ENCODE measurements around the gene TPM4. TPM values are rescaled to one million over a fixed set of nuclear protein-coding genes. Genes with fewer than 3 reads are reported as not detected.
A peak's percentile ranks its signal among the peaks of the same experiment; 100 is the strongest.

The TPM4 gene
- total and polyA plus RNA-seq, 2 of the 13 experiments (the other 11 are each of a cell fraction or from before 2014, with no cell fraction given), result 180 to 188 TPM

DNA sequence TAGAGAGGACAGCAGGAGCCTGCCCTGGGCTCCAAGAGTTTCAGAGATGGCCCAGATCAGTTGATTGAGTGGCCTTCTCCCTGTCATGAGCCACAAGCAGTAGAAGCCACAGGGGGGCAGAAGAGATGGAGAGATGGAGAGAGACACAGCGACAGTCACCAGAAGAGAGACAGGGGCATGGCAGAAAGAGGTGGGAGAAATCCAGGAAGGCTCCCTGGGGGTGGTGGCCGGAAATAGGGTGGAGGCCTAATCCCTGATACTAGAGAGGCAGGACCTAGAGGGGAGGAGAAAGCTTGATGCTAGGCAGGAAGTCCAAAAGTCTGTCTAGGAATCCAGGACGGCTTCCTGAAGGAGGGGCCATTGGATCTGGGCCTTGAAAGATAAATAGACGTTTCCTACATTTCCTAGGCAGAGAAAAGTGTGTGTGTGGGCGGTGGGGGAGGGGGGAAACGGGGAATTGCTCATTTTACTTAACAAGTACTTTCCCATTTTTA lies 9.6 kb upstream of the TPM4 start (continued):
- TF ChIP-seq ZBTB1 (CRISPR knock-in tag; IDR thresholded peaks at IDR 0.05; ENCODE audit: borderline replicate concordance) (no peak), NCOA5 (CRISPR knock-in tag; IDR thresholded peaks at IDR 0.05) (no peak), ZNF792 (CRISPR knock-in tag; IDR thresholded peaks at IDR 0.05) (0 out of 2 replicates have a peak, but pooled peaks have one; percentile 57), ZNF773 (CRISPR knock-in tag; IDR thresholded peaks at IDR 0.05; ENCODE audit: borderline replicate concordance) (no peak), ZNF761 (CRISPR knock-in tag; conservative IDR thresholded peaks at IDR 0.05) (no peak), ZNF143 (CRISPR knock-in tag; IDR thresholded peaks at IDR 0.05) (no peak), HHEX (CRISPR knock-in tag; IDR thresholded peaks at IDR 0.05) (no peak), ZNF766 (CRISPR knock-in tag; IDR thresholded peaks at IDR 0.05; ENCODE audit: borderline replicate concordance) (no peak), FOXO1 (CRISPR knock-in tag; IDR thresholded peaks at IDR 0.05) (no peak), SMAD9 (CRISPR knock-in tag; IDR thresholded peaks at IDR 0.05) (no peak), SALL1 (CRISPR knock-in tag; IDR thresholded peaks at IDR 0.05) (peak; percentile 39; the same call in 1 of the 2 replicates), ZBTB38 (CRISPR knock-in tag; IDR thresholded peaks at IDR 0.05) (no peak), HES4 (CRISPR knock-in tag; IDR thresholded peaks at IDR 0.05; ENCODE audit: borderline replicate concordance) (no peak), XRCC5 (optimal IDR thresholded peaks at IDR 0.05; ENCODE audit: low read length) (peak; percentile 66), POLR2AphosphoS2 (IDR thresholded peaks at IDR 0.05; ENCODE audit: low read depth, low read length) (no peak), ZNF746 (CRISPR knock-in tag; IDR thresholded peaks at IDR 0.05) (no peak), JUND (CRISPR knock-in tag; IDR thresholded peaks at IDR 0.05) (no peak), PTBP1 (IDR thresholded peaks at IDR 0.05; ENCODE audit: low read depth, low read length, poor library complexity, severe bottlenecking) (no peak), ZNF598 (CRISPR knock-in tag; IDR thresholded peaks at IDR 0.05; ENCODE audit: borderline replicate concordance) (no peak), XBP1 (CRISPR knock-in tag; IDR thresholded peaks at IDR 0.05) (no peak)
- TF ChIP-seq, protein P1, sequence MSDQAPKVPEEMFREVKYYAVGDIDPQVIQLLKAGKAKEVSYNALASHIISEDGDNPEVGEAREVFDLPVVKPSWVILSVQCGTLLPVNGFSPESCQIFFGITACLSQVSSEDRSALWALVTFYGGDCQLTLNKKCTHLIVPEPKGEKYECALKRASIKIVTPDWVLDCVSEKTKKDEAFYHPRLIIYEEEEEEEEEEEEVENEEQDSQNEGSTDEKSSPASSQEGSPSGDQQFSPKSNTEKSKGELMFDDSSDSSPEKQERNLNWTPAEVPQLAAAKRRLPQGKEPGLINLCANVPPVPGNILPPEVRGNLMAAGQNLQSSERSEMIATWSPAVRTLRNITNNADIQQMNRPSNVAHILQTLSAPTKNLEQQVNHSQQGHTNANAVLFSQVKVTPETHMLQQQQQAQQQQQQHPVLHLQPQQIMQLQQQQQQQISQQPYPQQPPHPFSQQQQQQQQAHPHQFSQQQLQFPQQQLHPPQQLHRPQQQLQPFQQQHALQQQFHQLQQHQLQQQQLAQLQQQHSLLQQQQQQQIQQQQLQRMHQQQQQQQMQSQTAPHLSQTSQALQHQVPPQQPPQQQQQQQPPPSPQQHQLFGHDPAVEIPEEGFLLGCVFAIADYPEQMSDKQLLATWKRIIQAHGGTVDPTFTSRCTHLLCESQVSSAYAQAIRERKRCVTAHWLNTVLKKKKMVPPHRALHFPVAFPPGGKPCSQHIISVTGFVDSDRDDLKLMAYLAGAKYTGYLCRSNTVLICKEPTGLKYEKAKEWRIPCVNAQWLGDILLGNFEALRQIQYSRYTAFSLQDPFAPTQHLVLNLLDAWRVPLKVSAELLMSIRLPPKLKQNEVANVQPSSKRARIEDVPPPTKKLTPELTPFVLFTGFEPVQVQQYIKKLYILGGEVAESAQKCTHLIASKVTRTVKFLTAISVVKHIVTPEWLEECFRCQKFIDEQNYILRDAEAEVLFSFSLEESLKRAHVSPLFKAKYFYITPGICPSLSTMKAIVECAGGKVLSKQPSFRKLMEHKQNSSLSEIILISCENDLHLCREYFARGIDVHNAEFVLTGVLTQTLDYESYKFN (CRISPR knock-in tag; conservative IDR thresholded peaks at IDR 0.05), result 0 out of 2 replicates have a peak, but pooled peaks have one; percentile 13
- TF ChIP-seq, protein P2, sequence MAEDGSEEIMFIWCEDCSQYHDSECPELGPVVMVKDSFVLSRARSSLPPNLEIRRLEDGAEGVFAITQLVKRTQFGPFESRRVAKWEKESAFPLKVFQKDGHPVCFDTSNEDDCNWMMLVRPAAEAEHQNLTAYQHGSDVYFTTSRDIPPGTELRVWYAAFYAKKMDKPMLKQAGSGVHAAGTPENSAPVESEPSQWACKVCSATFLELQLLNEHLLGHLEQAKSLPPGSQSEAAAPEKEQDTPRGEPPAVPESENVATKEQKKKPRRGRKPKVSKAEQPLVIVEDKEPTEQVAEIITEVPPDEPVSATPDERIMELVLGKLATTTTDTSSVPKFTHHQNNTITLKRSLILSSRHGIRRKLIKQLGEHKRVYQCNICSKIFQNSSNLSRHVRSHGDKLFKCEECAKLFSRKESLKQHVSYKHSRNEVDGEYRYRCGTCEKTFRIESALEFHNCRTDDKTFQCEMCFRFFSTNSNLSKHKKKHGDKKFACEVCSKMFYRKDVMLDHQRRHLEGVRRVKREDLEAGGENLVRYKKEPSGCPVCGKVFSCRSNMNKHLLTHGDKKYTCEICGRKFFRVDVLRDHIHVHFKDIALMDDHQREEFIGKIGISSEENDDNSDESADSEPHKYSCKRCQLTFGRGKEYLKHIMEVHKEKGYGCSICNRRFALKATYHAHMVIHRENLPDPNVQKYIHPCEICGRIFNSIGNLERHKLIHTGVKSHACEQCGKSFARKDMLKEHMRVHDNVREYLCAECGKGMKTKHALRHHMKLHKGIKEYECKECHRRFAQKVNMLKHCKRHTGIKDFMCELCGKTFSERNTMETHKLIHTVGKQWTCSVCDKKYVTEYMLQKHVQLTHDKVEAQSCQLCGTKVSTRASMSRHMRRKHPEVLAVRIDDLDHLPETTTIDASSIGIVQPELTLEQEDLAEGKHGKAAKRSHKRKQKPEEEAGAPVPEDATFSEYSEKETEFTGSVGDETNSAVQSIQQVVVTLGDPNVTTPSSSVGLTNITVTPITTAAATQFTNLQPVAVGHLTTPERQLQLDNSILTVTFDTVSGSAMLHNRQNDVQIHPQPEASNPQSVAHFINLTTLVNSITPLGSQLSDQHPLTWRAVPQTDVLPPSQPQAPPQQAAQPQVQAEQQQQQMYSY (CRISPR knock-in tag; IDR thresholded peaks at IDR 0.05), result no peak
- TF ChIP-seq, protein P3, sequence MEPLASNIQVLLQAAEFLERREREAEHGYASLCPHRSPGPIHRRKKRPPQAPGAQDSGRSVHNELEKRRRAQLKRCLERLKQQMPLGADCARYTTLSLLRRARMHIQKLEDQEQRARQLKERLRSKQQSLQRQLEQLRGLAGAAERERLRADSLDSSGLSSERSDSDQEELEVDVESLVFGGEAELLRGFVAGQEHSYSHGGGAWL (CRISPR knock-in tag; IDR thresholded peaks at IDR 0.05), result no peak
- TF ChIP-seq, protein P4, sequence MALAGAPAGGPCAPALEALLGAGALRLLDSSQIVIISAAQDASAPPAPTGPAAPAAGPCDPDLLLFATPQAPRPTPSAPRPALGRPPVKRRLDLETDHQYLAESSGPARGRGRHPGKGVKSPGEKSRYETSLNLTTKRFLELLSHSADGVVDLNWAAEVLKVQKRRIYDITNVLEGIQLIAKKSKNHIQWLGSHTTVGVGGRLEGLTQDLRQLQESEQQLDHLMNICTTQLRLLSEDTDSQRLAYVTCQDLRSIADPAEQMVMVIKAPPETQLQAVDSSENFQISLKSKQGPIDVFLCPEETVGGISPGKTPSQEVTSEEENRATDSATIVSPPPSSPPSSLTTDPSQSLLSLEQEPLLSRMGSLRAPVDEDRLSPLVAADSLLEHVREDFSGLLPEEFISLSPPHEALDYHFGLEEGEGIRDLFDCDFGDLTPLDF (CRISPR knock-in tag; IDR thresholded peaks at IDR 0.05), result no peak

All from HepG2 (cell line).